Measurements from ENCODE around the gene COL6A6.

DNA sequence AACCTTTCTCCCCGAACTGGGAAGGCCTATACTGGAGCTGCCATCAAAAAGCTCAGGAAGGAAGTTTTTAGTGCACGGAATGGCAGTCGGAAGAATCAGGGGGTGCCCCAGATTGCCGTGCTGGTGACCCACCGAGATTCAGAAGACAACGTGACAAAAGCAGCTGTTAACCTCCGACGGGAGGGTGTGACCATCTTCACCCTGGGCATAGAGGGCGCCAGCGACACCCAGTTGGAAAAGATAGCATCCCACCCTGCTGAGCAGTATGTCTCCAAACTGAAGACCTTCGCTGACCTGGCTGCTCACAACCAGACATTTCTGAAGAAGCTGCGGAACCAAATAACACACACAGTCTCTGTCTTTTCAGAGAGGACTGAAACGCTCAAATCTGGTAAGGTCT is 48.2 kb downstream of the COL6A6 start:
- TF ChIP-seq, protein P1, sequence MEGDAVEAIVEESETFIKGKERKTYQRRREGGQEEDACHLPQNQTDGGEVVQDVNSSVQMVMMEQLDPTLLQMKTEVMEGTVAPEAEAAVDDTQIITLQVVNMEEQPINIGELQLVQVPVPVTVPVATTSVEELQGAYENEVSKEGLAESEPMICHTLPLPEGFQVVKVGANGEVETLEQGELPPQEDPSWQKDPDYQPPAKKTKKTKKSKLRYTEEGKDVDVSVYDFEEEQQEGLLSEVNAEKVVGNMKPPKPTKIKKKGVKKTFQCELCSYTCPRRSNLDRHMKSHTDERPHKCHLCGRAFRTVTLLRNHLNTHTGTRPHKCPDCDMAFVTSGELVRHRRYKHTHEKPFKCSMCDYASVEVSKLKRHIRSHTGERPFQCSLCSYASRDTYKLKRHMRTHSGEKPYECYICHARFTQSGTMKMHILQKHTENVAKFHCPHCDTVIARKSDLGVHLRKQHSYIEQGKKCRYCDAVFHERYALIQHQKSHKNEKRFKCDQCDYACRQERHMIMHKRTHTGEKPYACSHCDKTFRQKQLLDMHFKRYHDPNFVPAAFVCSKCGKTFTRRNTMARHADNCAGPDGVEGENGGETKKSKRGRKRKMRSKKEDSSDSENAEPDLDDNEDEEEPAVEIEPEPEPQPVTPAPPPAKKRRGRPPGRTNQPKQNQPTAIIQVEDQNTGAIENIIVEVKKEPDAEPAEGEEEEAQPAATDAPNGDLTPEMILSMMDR (IDR thresholded peaks at IDR 0.05; ENCODE audit: poor library complexity): no peak
- TF ChIP-seq EZH2 (IDR thresholded peaks at IDR 0.05; ENCODE audit: borderline replicate concordance): no peak
